ENCODE measurements around the gene NOVA2.

- TF ChIP-seq CTCF (IDR thresholded peaks at IDR 0.05; ENCODE audit: low read depth, low read length, poor library complexity, severe bottlenecking) (no peak), EZH2phosphoT487 (IDR thresholded peaks at IDR 0.05; ENCODE audit: borderline replicate concordance, low read length) (no peak)
These were observed 6.4 kb downstream of the NOVA2 start for GRCh38 chr19:45967246-45967645.

Measured in DOHH2 (cell line).